ENCODE results near the gene NECAP2. TPM values are rescaled to one million over a fixed set of nuclear protein-coding genes. Genes with fewer than 3 reads are reported as not detected.

The NECAP2 gene
- total RNA-seq, 4 donors from 2014 or later: 26.2 to 43.9 (median 37.5) TPM

DNA sequence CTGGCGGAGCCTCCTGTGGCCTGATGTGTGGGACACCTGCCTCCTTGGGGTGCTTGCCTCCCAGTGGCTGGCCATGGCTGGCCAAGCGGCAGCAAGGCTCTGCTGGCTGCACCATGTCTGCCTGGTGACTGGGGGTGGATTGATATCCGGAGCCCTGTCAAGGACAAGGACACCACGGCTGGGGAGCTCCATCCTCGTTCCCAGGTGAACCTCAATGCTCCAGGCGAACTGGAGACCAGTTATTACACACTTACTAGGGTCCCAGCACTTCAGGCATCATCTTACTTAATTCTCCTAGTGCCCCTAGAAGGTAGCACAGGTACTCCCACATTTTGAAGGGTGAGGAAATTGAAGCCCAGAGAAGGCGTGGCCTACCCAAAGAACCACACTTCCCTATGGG lies 18.5 kb upstream of the NECAP2 start:
- no peaks in the 10 kb centered on the region for H3K36me3 ChIP-seq
- no peak for DNase-seq (ENCODE audit: extremely low spot score)
- peaks cover 0 to 17% (median 0%) of the 10 kb centered on the region in 4 donors for H3K27me3 ChIP-seq
- intact Hi-C loops (cut with DNase I): no loop called here
- H3K4me1 ChIP-seq: no peaks in the 10 kb centered on the region
- 89% methylated on average over 7 of the region's 7 CpGs for WGBS
- H3K4me3 ChIP-seq: no peak overlapping the region
- TF ChIP-seq CTCF (IDR thresholded peaks at IDR 0.05) (no peak), POLR2AphosphoS5 (IDR thresholded peaks at IDR 0.05) (no peak), POLR2A (IDR thresholded peaks at IDR 0.05; ENCODE audit: low read depth) (no peak)
- H3K27ac ChIP-seq (replicated peaks in 1 of 4): no peak overlapping the region
- H3K9me3 ChIP-seq: no peaks in the 10 kb centered on the region

GRCh38 chr1:16425125-16426025 lies 15.1 kb upstream of the NECAP2 start:
- TF ChIP-seq POLR2AphosphoS5 (IDR thresholded peaks at IDR 0.05): no peak
- TF ChIP-seq CTCF (IDR thresholded peaks at IDR 0.05): no peak
- TF ChIP-seq EP300 (IDR thresholded peaks at IDR 0.05): no peak
- no peak for TF ChIP-seq POLR2A (IDR thresholded peaks at IDR 0.05; ENCODE audit: low read depth)
- no peaks in the 10 kb centered on the region for H3K9me3 ChIP-seq
- H3K36me3 ChIP-seq: no peaks in the 10 kb centered on the region
- DNase-seq (ENCODE audit: extremely low spot score): no peak
- WGBS: 86% methylated on average over 10 of the region's 10 CpGs
- no peak overlapping the region for H3K27ac ChIP-seq (replicated peaks in 1 of 4)
- peaks cover 0 to 9% (median 0%) of the 10 kb centered on the region in 4 donors for H3K27me3 ChIP-seq
- no peaks in the 10 kb centered on the region for H3K4me1 ChIP-seq
- no peak overlapping the region for H3K4me3 ChIP-seq
- intact Hi-C loops (cut with DNase I): no loop called here

DNA sequence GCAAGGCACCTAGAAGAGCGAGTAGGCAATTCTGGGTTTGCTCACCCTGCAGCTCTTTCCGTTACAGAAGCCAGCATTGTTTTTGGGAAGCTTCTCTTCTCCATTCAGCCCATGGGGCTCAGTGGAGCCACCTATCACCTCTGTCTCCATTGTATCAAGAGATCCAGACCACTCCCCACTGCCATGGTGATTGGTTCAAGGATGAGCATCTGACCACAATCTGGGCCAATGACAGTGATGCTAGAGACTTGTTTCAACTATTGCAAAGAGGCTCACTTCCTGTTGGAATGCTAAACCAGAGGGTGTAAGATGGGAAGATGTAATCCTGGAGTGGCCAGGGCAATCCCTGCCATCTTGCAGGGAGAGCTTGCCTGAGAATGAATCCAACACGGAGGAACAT lies 9.9 kb upstream of the NECAP2 start:
- 78% methylated on average over 3 of the region's 3 CpGs for WGBS
- Histone ChIP-seq H3K4me3 (no peak overlapping the region), H3K4me1 (no peaks in the 10 kb centered on the region), H3K27ac (replicated peaks in 1 of 4) (no peak overlapping the region), H3K36me3 (no peaks in the 10 kb centered on the region), H3K9me3 (no peaks in the 10 kb centered on the region), H3K27me3 (peaks cover 0 to 4% (median 0%) of the 10 kb centered on the region in 4 donors)
- no peak for DNase-seq (ENCODE audit: extremely low spot score)
- intact Hi-C loops (cut with DNase I): no loop called here
- no peak for TF ChIP-seq CTCF (IDR thresholded peaks at IDR 0.05)
- no peak for TF ChIP-seq POLR2A (IDR thresholded peaks at IDR 0.05; ENCODE audit: low read depth)
- TF ChIP-seq POLR2AphosphoS5 (IDR thresholded peaks at IDR 0.05): no peak
- TF ChIP-seq EP300 (IDR thresholded peaks at IDR 0.05): no peak

GRCh38 chr1:16433030-16433429 lies 7.5 kb upstream of the NECAP2 start:
- TF ChIP-seq POLR2AphosphoS5 (IDR thresholded peaks at IDR 0.05): no peak
- TF ChIP-seq POLR2A (IDR thresholded peaks at IDR 0.05; ENCODE audit: low read depth): no peak
- no peak for TF ChIP-seq EP300 (IDR thresholded peaks at IDR 0.05)
- no peak for TF ChIP-seq CTCF (IDR thresholded peaks at IDR 0.05)
- Histone ChIP-seq H3K9me3 (no peaks in the 10 kb centered on the region), H3K4me3 (no peak overlapping the region), H3K36me3 (no peaks in the 10 kb centered on the region), H3K27ac (replicated peaks in 1 of 4) (no peak overlapping the region), H3K27me3 (peaks cover 0 to 4% (median 0%) of the 10 kb centered on the region in 4 donors), H3K4me1 (no peaks in the 10 kb centered on the region)
- WGBS: 66% methylated on average over 9 of the region's 9 CpGs
- intact Hi-C loops (cut with DNase I): no loop called here
- no peak for DNase-seq (ENCODE audit: extremely low spot score)

Data from esophagus muscularis mucosa (tissue), 4 donors.